T-helper 1 cell treated with Interleukin-12 subunit alpha and Interleukin-12 subunit beta and Interleukin-4 antibody, amounts not matched to agents 30 μg/mL and 1 μg/mL, for 36 hours (primary cell): Measurements from ENCODE around the gene CFAP61.
"Not testable (repeated sequence)": the region's sequence is repeated elsewhere in the genome, so short reads cannot be mapped to it uniquely, and the experiment has no call there.

ENCODE experiments used
- H3K27ac Mint-ChIP-seq: one replicate; pipeline ENCODE4 v1.8.0; 2021; ENCODE audit warnings: mild to moderate bottlenecking, mixed read lengths
- H3K27me3 Mint-ChIP-seq: one replicate; pipeline ENCODE4 v1.8.0; 2021; ENCODE audit warnings: low read depth, mixed read lengths
- H3K36me3 Mint-ChIP-seq: one replicate; pipeline ENCODE4 v1.8.0; 2021; ENCODE audit warnings: low read depth, mixed read lengths
- H3K4me1 Mint-ChIP-seq: one replicate; pipeline ENCODE4 v1.8.0; 2021; ENCODE audit warnings: low read depth, mixed read lengths
- H3K4me3 Mint-ChIP-seq: one replicate; pipeline ENCODE4 v1.8.0; 2021; ENCODE audit warnings: mild to moderate bottlenecking, moderate library complexity, mixed read lengths
- H3K9me3 Mint-ChIP-seq: one replicate; pipeline ENCODE4 v1.8.0; 2021; ENCODE audit warnings: mixed read lengths

CFAP61 gene

GRCh38 chr20:20210943-20211273 is 158.6 kb downstream of the CFAP61 start:
- Mint-ChIP-seq H3K9me3 (no peaks in the 10 kb centered on the region), H3K27me3 (no peaks in the 10 kb centered on the region), H3K36me3 (no peaks in the 10 kb centered on the region), H3K27ac (no peak overlapping the region), H3K4me1 (no peaks in the 10 kb centered on the region), H3K4me3 (no peak overlapping the region)

DNA sequence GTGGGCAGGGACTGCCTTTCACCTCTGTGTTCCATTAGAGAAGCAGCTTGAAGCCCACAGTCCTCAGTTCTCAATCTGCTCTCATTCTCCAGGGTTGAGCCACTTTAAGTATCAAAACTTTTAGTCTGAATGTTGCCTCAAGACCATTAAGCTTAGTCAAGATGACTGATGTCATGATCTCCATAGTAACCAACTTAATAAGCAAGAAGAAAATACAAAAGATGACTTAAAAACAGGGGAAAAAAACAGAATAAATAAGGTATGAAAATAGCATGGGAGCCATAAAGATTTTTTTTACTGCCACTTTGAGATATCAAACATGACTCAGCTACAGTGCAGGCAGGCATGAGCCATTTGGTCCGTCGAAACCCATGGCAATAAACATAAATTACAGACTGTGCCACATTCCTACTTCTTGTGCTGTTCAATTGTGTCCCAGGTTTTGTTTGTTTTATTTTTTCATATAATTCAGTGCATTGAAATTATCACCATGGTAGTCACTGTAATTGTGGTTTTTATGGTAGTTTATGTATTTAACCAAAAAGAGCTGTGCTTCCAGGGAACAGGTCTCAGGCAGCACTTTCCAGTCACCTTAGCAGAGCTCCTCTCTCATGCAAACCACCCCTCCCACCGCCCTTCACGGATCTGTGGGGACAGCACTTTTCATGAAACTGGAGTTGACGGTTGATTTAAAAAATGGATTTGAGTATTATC is 159.1 kb downstream of the CFAP61 start:
- H3K36me3 Mint-ChIP-seq = no peaks in the 10 kb centered on the region
- H3K27me3 Mint-ChIP-seq = no peaks in the 10 kb centered on the region
- no peaks in the 10 kb centered on the region for H3K4me1 Mint-ChIP-seq
- H3K9me3 Mint-ChIP-seq = no peaks in the 10 kb centered on the region
- H3K27ac Mint-ChIP-seq = no peak overlapping the region
- no peak overlapping the region for H3K4me3 Mint-ChIP-seq

- H3K4me3 Mint-ChIP-seq = no peak overlapping the region
- no peaks in the 10 kb centered on the region for H3K4me1 Mint-ChIP-seq
- H3K27ac Mint-ChIP-seq = no peak overlapping the region
- no peaks in the 10 kb centered on the region for H3K9me3 Mint-ChIP-seq
- H3K36me3 Mint-ChIP-seq = no peaks in the 10 kb centered on the region
- no peaks in the 10 kb centered on the region for H3K27me3 Mint-ChIP-seq
Observed at GRCh38 chr20:20211988-20212518, 159.7 kb downstream of the CFAP61 start.

GRCh38 chr20:20212675-20213096 is 160.4 kb downstream of the CFAP61 start:
- Mint-ChIP-seq H3K27ac (no peak overlapping the region), H3K4me3 (no peak overlapping the region), H3K4me1 (no peaks in the 10 kb centered on the region), H3K9me3 (no peaks in the 10 kb centered on the region), H3K27me3 (no peaks in the 10 kb centered on the region), H3K36me3 (no peaks in the 10 kb centered on the region)

- no peak overlapping the region for H3K4me3 Mint-ChIP-seq
- H3K4me1 Mint-ChIP-seq = no peaks in the 10 kb centered on the region
- H3K36me3 Mint-ChIP-seq = no peaks in the 10 kb centered on the region
- H3K9me3 Mint-ChIP-seq = no peaks in the 10 kb centered on the region
- H3K27ac Mint-ChIP-seq = no peak overlapping the region
- H3K27me3 Mint-ChIP-seq = peaks cover 8% of the 10 kb centered on the region
Observed at GRCh38 chr20:20213526-20214121, 161.3 kb downstream of the CFAP61 start.

DNA sequence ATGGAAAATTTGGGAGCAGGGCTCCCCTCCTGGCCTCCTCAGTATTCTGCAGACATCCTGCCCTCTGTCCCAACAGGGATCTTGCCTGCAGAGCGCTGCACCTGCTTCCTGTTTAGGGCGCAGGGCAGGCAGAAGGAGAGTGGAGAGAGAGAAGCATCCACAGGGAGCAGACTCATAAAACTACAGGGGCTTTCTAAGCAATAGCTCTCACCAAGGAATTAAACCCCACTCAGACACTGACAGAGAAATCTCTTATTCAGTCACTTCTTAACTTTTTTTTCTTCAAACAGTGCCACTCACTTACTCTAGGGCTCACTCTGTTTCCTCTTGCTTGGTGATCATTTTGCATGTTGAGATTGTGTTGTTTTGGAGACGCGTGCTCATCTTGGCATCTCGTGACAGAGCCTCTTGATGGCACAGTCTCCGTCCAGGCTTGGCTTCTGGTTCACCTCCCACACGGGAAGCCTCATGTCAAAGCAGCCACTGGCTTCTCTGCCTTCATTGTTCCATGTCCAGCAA is 162.5 kb downstream of the CFAP61 start:
- Mint-ChIP-seq H3K36me3 (no peaks in the 10 kb centered on the region), H3K4me3 (no peak overlapping the region), H3K4me1 (no peaks in the 10 kb centered on the region), H3K27ac (no peak overlapping the region), H3K9me3 (no peaks in the 10 kb centered on the region), H3K27me3 (peaks cover 13% of the 10 kb centered on the region)

GRCh38 chr20:20215976-20216727 is 163.8 kb downstream of the CFAP61 start:
- Mint-ChIP-seq H3K4me1 (no peaks in the 10 kb centered on the region), H3K27ac (no peak overlapping the region), H3K9me3 (no peaks in the 10 kb centered on the region), H3K27me3 (peaks cover 13% of the 10 kb centered on the region), H3K4me3 (no peak overlapping the region), H3K36me3 (no peaks in the 10 kb centered on the region)

DNA sequence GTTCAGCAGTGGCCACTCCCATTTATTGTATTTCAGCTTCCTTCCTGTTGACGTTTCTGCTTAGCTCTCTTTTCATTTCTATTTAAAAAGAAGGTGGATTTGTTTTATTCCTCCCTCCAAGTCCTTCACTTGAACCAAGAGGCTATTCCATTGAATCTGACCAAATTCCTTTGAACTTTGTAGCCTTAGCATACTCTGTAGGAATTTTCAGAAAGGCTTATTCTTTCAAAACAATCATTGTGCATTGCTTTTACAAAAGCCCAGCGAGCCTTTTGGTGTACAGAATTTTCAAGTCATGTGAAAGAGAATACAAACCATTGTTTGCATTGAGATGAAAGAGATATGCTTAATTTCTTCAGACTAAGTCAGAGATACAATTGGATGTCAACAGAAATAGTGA is 164.6 kb downstream of the CFAP61 start:
- H3K27me3 Mint-ChIP-seq = peaks cover 13% of the 10 kb centered on the region
- no peak overlapping the region for H3K27ac Mint-ChIP-seq
- no peaks in the 10 kb centered on the region for H3K4me1 Mint-ChIP-seq
- H3K9me3 Mint-ChIP-seq = no peaks in the 10 kb centered on the region
- H3K36me3 Mint-ChIP-seq = no peaks in the 10 kb centered on the region
- no peak overlapping the region for H3K4me3 Mint-ChIP-seq

DNA sequence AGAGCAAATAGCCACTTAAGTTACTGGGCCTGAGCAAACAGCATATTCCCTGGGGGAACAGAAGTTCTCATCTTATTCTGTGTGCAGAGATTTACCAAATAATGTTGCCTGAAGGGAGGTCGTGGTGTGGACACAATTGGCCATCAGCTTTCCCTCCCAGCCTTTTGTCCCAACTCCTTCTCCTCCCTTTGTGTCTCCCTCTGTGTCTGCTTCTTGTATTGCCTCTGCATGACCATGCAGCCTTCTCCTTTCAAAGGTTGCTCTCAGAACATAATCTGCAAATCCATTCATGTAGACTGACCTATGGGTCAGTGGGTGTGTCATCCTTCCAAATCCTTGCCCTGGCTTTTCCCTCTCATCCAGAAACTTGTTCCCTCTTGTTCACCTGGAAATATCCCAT is 165.3 kb downstream of the CFAP61 start:
- H3K27ac Mint-ChIP-seq = no peak overlapping the region
- no peaks in the 10 kb centered on the region for H3K36me3 Mint-ChIP-seq
- H3K9me3 Mint-ChIP-seq = no peaks in the 10 kb centered on the region
- H3K4me1 Mint-ChIP-seq = no peaks in the 10 kb centered on the region
- no peak overlapping the region for H3K4me3 Mint-ChIP-seq
- peaks cover 13% of the 10 kb centered on the region for H3K27me3 Mint-ChIP-seq

GRCh38 chr20:20218106-20218505 is 165.8 kb downstream of the CFAP61 start:
- not testable (repeated sequence) for H3K9me3 Mint-ChIP-seq, H3K4me3 Mint-ChIP-seq, H3K27ac Mint-ChIP-seq, H3K4me1 Mint-ChIP-seq, H3K36me3 Mint-ChIP-seq
- peaks cover 13% of the 10 kb centered on the region for H3K27me3 Mint-ChIP-seq

DNA sequence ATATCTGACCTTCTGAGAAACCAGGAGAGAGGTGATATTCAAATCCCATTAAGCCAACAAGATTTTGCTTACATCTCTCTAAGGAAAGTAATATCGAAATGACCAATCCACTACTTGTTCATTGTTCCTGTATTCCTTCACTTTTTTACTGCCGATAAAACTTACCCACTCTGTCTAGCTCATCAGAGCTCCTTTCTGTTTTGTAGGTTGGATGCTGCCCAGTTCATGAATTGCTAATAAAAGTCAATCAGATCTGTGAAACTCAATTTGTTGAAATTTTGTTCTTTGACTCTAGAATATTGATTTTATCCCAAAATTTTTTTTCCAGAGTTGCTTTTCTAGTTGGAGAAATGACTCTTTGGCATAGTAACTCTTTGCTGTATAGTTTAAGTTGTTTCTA is 166.7 kb downstream of the CFAP61 start:
- no peak overlapping the region for H3K4me3 Mint-ChIP-seq
- peaks cover 13% of the 10 kb centered on the region for H3K27me3 Mint-ChIP-seq

DNA sequence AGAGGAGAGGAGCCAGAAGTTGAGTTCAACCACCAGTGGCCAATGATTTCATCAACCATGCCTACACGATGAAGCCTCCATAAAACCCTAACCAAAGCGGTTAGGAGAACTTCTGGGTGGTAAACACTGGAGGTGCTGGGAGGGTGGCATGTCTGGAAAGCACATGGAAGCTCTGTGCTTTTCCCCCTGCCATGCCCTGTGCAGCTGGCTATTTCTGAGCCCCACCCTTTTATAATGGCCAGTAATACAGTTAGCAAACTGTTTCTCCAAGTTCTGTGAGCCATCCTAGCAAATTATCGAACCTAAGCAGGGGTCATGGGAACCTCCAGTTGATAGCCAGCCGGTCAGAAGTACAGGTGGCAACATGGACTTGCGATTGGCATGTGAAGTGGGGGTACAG is 167.8 kb downstream of the CFAP61 start:
- no peak overlapping the region for H3K27ac Mint-ChIP-seq
- H3K27me3 Mint-ChIP-seq = peaks cover 13% of the 10 kb centered on the region
- no peaks in the 10 kb centered on the region for H3K36me3 Mint-ChIP-seq
- no peaks in the 10 kb centered on the region for H3K9me3 Mint-ChIP-seq
- no peak overlapping the region for H3K4me3 Mint-ChIP-seq
- no peaks in the 10 kb centered on the region for H3K4me1 Mint-ChIP-seq

More for the DNA sequence above, 166.7 kb downstream of the CFAP61 start:
- Mint-ChIP-seq H3K27ac (no peak overlapping the region), H3K4me1 (no peaks in the 10 kb centered on the region), H3K36me3 (no peaks in the 10 kb centered on the region), H3K9me3 (no peaks in the 10 kb centered on the region)

DNA sequence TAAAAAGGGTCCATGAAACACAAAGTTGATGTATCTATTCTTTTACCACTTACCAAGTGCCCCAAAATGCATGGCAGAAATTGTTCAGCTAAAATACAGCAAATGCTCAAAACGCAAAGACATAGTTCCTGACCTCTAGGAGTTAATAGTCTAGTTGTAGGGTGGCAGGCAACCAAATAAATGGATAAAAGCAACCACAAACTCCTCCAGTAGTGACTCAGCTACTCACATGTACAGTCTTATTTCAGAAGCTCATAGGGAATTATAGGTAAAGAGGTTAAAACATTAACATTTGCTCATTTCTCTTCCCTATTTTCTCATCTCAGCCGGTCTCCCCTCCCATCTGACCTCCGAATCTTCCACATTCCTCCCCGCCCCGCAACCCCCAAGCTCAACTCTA is 171.6 kb downstream of the CFAP61 start:
- no peaks in the 10 kb centered on the region for H3K9me3 Mint-ChIP-seq
- no peaks in the 10 kb centered on the region for H3K36me3 Mint-ChIP-seq
- H3K27ac Mint-ChIP-seq = no peak overlapping the region
- H3K4me3 Mint-ChIP-seq = no peak overlapping the region
- H3K4me1 Mint-ChIP-seq = no peaks in the 10 kb centered on the region
- H3K27me3 Mint-ChIP-seq = peaks cover 2% of the 10 kb centered on the region

- H3K36me3 Mint-ChIP-seq = no peaks in the 10 kb centered on the region
- no peak overlapping the region for H3K4me3 Mint-ChIP-seq
- H3K9me3 Mint-ChIP-seq = no peaks in the 10 kb centered on the region
- no peaks in the 10 kb centered on the region for H3K27me3 Mint-ChIP-seq
- H3K4me1 Mint-ChIP-seq = no peaks in the 10 kb centered on the region
- no peak overlapping the region for H3K27ac Mint-ChIP-seq
Observed at GRCh38 chr20:20224806-20225205, 172.5 kb downstream of the CFAP61 start.
